Endothelial cell (in vitro differentiated cells): ENCODE data around the gene RBX1. TPM values are rescaled to one million over a fixed set of nuclear protein-coding genes. Genes with fewer than 3 reads are reported as not detected.
A peak's percentile ranks its signal among the peaks of the same experiment; 100 is the strongest.

ENCODE experiments used
- DNase-seq: peaks from one replicate; pipeline ENCODE4 v3.0.0; 2021; ENCODE audit warnings: low spot score
- H3K27ac Mint-ChIP-seq: one replicate; pipeline ENCODE4 v1.8.0; 2021; ENCODE audit warnings: mixed read lengths, inconsistent platforms; ENCODE audit not compliant: unreplicated experiment
- H3K27me3 Mint-ChIP-seq: one replicate; pipeline ENCODE4 v1.8.0; 2021; ENCODE audit warnings: mild to moderate bottlenecking, moderate library complexity, mixed read lengths, inconsistent platforms; ENCODE audit not compliant: unreplicated experiment
- H3K36me3 Mint-ChIP-seq: one replicate; pipeline ENCODE4 v1.8.0; 2021; ENCODE audit warnings: mild to moderate bottlenecking, low read depth, mixed read lengths, inconsistent platforms; ENCODE audit not compliant: unreplicated experiment
- H3K4me1 Mint-ChIP-seq: one replicate; pipeline ENCODE4 v1.8.0; 2021; ENCODE audit warnings: mild to moderate bottlenecking, mixed read lengths, inconsistent platforms; ENCODE audit not compliant: unreplicated experiment
- H3K4me3 Mint-ChIP-seq: one replicate; pipeline ENCODE4 v1.8.0; 2021; ENCODE audit warnings: mild to moderate bottlenecking, mixed read lengths, inconsistent platforms; ENCODE audit not compliant: unreplicated experiment
- H3K9me3 Mint-ChIP-seq: one replicate; pipeline ENCODE4 v1.8.0; 2021; ENCODE audit warnings: mixed read lengths, inconsistent platforms; ENCODE audit not compliant: unreplicated experiment
- CTCF ChIP-seq: fragments of 200-600 bp; sonication (generic); IDR thresholded peaks from one replicate; pipeline ENCODE4 v1.5.0; 2021; ENCODE audit warnings: antibody characterized with exemption; ENCODE audit not compliant: unreplicated experiment
- total RNA-seq: library from RNA; stranded (reverse); fragmentation: NEBNext Ultra II Directional; extraction: Animal tissue kit (Norgen Biotek cat#: 25700); gene quantifications from one replicate; pipeline ENCODE4 v1.2.1, GENCODE V29; 2021; ENCODE audit not compliant: unreplicated experiment

Gene RBX1
- total RNA-seq, 1 donor from 2014 or later: 74.3 TPM

- H3K9me3 Mint-ChIP-seq: no peaks in the 10 kb centered on the region
- TF ChIP-seq CTCF: no peak
- peak overlapping the region; percentile 91 for H3K4me3 Mint-ChIP-seq
- DNase-seq: peak; percentile 58
- peaks cover 21% of the 10 kb centered on the region for H3K4me1 Mint-ChIP-seq
- H3K27me3 Mint-ChIP-seq: peaks cover 13% of the 10 kb centered on the region
- no peaks in the 10 kb centered on the region for H3K36me3 Mint-ChIP-seq
- peak overlapping the region; percentile 95 for H3K27ac Mint-ChIP-seq
Measured at GRCh38 chr22:41021613-41022454, 70.7 kb downstream of the RBX1 start.

- H3K27me3 Mint-ChIP-seq: peaks cover 13% of the 10 kb centered on the region
- H3K36me3 Mint-ChIP-seq: no peaks in the 10 kb centered on the region
- H3K9me3 Mint-ChIP-seq: no peaks in the 10 kb centered on the region
- peak; percentile 88 for DNase-seq
- peaks cover 21% of the 10 kb centered on the region for H3K4me1 Mint-ChIP-seq
- H3K4me3 Mint-ChIP-seq: peak overlapping the region; percentile 79
- no peak for TF ChIP-seq CTCF
- peak overlapping the region; percentile 89 for H3K27ac Mint-ChIP-seq
Measured at GRCh38 chr22:41022470-41023298, 71.5 kb downstream of the RBX1 start.

Other genes with a start within 250 kb of the RBX1 start
- gene SLC25A17, start 132.0 kb upstream of the RBX1 start, total RNA-seq: 18.1 TPM
- gene ST13, start 94.7 kb upstream of the RBX1 start, total RNA-seq: 302 TPM
- 23.5 TPM for gene XPNPEP3, start 94.2 kb upstream of the RBX1 start, total RNA-seq
- gene DNAJB7, start 89.3 kb upstream of the RBX1 start, total RNA-seq: not detected
- 115 TPM for gene EP300, start 141.2 kb downstream of the RBX1 start, total RNA-seq